HG03354 (cell line): ENCODE data around the gene IQCC.
"Not testable (repeated sequence)": the region's sequence is repeated elsewhere in the genome, so short reads cannot be mapped to it uniquely, and the experiment has no call there.

ENCODE experiments used
- ATAC-seq: cut with Tn5 transposase; IDR thresholded peaks from one replicate; pipeline ENCODE4 v1.9.1; 2021; ENCODE audit warnings: mild to moderate bottlenecking; ENCODE audit not compliant: unreplicated experiment, poor library complexity, severe bottlenecking

Gene IQCC

DNA sequence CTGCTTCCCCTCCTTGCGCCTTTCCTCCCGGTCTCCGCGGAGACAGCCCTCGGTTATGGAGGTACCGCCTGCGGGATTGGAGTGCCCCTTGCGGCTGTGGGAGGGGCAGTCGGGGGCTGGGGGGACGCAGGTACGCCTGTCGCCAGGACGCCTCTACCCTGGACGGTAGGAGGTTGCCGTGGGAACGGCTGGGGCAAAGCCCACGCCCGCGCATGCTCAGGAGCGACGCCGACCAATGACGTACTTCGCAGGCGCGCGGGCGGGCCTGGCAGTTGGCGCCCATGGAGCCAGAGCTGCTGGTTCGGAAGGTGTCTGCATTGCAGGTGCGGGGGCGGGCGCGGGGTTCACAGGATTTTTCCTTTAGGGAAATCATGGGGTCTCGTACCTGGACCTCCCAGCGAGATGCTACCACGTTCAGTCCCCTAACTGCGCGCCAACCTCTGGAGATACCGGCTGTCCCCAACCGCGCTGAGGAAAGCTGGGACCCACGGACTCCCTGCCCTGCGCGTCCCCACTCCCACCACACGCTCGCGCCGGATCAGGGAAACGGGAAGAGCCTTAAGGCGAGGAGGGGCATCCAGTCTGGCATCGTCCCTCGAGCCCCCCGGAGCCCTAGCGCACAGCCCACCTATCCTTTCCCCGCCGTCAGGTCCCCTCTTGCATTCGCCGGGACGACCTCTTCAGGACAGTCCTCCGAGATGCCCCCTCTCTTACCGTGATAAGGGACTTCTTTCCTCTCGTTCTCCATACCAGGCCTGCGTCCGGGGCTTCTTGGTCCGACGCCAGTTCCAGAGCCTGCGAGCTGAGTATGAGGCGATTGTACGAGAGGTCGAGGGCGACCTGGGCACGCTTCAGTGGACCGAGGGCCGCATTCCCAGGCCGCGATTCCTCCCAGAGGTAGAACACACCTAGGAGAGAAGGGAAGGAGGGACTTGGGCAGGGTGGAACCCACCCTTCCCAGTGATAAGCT is at the start of gene IQCC:
IQCC (plus strand) TSS at position 271 of the 970 bp plus-strand sequence; CDS start at position 282, 11 bp downstream.
- peak; percentile 60 for ATAC-seq

DNA sequence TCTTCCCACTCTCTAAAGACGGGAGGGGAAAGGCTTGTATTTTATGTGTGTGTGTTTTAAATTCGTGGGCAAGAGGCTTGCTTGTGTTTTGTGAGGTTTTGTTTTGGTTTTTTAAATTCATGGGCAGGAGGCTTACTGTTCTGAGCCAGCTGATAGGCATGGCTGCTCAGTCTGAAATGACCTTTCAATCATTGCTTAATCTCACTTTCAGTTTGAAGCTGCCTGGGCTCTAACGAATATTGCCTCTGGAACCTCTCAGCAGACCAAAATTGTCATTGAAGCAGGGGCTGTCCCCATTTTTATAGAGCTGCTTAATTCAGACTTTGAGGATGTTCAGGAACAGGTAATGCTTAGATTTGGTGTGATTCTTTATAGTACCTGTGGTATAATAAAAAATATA is 46.3 kb upstream of the IQCC start:
- peak; percentile 57 for ATAC-seq

DNA sequence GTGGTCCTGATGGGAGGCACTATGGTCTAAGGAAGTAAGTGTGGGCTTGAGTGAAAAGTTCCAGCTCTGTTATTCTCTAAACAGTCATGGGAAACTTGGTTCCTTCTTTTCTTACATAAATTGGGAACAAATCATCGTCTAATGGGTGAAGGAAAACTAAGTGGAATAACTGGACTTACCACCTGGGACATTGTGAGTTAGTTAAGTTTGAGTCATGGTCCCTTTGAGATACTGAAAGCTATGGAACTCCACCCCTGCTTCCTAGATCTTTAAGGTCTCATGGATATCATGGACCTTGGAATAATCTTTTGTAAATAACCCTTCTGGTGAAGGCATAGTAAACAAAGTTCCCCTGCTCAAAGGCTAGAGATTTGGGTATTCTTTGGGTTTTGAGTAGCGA is 42.1 kb upstream of the IQCC start:
- ATAC-seq = no peak

DNA sequence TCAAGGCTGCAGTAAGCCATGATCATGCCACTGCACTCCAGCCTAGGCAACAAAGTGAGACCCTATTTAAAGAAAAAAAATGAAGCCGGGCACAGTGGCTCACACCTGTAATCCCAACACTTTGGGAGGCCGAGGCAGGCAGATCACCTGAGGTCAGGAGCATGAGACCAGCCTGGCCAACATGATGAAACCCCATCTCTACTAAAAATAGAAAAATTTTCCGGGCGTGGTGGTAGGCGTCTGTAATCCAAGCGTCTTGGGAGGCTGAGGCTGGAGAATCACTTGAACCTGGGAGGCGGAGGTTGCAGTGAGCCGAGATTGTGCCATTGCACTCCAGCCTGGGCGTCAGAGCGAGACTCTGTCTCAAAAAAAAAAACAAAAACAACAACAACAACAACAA is 39.8 kb upstream of the IQCC start:
- not testable (repeated sequence) for ATAC-seq

DNA sequence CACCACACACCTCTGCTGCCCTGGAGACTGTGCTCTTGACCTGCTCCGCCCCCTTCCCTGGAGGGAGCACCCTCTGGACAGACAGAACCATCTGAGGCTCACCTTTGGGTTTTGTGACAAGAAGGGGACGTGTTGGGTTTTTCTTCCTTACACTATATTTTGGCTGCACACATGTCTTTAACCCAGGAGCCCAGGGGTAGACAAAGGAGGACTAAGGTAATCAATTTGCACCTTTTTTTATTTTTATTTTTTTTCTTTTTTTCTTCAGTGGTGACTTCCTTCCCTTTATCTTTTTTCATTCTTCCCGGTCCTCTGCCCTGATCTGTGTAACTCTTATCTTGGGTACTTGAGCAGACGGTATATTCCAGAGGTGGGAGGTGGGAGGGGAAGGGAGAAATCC is 34.5 kb upstream of the IQCC start:
- ATAC-seq = no peak

DNA sequence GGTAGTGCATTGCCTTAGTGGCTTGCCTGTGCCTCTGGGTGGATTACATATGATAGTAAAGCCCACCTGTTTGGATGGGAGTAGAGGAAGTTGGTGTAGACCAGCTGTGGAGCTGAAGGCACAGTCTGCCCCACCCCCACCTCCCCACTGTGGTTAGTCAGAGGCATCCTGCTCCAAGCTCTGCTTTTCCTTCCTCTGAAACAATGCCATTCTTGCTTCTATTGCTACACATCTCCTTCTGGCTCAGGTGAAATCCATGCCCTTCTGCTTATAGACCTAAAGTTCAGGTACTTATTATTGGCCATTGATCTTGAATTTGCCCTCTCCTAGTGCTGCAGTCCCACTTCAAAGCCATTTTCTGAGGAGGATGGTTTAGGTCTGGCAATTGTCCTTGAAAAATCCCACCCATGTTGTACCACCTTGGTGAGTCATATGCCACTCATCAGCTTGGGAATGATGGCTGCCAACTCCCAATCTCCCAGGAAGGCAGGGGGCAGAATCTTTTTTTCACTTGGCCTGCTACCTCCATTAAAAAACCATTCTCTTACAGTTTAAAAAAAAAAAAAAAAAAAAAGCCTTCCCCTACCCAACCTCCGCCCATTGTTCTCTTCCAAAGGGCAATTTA is 32.7 kb upstream of the IQCC start:
- ATAC-seq = no peak

DNA sequence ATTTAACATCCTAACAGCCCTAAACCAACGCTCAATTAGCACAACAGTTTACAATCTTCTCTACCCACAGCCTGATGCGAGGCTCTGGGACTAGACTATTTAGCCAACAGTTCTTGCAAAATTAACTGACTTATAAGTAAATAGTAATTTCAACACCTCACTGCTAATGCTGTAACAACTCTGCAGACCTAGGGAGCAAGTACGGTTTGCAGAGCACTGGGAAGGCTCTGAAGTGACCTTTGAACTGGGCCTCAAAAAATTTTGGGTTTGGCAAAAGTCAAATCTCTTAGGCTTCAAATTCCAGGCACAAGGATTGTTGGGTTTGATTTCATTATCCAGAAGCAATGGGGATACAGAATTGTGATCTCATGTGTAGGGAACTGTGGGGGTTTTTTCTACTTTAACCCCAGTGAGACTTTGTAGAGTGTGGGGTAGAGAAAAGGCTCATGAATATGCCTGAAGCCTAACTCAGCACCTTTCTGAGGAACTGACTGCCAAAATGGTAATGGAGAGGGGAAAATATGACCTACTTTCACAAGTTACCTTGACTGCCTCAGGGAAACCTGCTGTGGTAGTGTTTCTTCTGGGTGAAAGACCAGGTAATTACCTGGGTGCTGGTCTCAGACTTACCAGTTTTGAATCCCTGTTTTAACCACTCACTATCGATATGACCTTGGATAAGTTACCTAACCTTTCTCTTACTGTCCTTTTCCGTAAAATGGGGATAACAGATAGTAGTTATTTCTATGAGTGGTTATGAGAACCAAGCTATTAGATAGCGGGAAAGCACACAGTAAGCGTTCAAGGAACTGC is 26.9 kb upstream of the IQCC start:
- ATAC-seq = no peak

DNA sequence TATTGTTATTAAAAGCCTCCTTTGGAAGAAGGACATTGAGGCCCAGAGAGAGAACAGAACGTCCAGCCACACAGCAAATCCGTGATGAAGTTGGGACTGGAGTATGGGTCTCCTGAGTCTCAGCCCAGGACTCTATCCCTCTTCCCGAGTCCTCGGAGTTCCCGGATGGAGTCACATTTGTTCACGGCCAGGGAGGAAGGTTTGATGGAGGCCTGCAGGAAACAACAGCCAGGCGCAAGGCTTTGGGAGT is 26.4 kb upstream of the IQCC start:
- no peak for ATAC-seq

DNA sequence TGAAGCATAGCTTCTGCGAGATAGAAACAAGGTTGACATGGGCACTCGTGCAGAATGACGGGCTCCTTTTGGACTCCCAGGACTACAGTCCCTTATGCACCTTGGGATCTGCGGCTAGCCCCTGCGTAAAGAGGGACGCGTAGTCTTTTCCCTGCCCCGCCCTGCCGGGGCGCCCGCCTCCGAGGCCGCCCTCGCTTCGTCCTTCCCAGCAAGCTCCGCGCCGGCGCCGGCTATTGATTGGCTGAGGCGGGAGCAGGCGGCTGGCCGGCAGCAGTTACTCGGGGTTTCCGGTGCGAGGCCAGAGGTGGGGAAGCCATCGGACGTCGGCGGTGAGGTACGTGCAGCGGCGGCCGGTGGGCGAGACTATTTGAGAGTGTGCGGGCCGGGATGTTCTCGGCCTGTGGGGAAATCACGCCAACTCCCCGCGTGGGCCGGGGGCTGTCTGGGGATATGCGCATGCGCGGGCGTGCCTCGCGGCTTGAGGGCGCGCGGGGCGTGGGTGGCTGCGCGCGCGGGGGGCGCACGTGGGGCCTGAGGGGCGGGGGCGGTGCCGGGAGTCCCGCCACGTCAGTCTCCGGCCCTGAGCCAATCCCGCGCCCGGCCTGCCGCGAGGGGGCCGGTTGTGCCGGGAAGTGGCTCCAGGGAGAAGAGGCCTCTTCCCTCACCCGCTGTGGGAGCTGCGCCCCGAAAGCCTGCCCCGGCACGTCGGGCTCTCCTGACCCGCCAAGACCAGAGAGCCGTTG is 25.9 kb upstream of the IQCC start, which contains the start of gene TXLNA:
TXLNA (plus strand) TSS at position 233 of the 743 bp plus-strand sequence. CDS start 671 bp downstream, outside the sequence.
- ATAC-seq = peak; percentile 83

DNA sequence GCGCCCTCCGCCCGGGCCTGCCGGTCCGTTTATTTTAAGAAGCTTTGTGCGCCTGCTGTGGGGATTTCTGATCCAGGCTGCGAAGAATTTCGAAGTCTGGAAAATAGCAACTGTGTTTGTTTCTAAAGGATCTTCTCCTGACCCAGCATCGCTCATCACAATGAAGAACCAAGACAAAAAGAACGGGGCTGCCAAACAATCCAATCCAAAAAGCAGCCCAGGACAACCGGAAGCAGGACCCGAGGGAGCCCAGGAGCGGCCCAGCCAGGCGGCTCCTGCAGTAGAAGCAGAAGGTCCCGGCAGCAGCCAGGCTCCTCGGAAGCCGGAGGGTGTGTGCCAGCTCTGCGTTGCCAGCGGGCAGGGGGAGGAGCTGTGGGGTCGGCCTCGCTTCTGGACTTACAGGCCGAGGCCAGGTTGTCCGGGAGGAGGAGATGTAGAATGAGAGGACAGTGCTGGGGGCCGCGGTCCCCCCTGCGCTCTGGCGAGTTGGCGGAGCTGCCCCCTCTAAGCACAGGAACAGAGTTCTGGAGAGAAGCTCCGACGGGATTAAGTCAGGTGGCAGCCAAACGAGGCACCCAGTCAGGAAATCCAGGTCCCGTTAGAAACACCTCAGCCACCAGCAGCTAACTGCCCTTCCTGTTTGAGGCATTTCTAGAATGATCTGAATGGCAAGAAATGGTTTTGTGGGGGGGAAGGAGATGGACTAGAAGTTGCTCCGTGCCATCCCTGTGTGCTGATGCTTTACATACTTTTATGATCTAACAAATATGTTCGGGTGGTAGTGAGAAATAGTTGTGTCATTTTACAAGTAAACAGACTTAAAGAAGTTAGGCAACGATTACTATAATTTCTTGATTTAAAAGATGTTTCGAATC is 25.0 kb upstream of the IQCC start:
- peak; percentile 23 for ATAC-seq

DNA sequence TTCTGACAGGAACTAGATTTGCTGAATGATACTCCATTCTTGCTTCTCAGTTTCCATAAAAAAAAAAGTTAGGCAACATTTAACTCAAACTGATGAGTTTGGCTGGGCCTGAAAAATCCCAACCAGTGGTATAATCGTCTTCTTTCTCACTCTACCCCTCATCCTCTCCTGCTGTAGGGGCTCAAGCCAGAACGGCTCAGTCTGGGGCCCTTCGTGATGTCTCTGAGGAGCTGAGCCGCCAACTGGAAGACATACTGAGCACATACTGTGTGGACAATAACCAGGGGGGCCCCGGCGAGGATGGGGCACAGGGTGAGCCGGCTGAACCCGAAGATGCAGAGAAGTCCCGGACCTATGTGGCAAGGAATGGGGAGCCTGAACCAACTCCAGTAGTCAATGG is 24.4 kb upstream of the IQCC start:
- ATAC-seq = no peak

DNA sequence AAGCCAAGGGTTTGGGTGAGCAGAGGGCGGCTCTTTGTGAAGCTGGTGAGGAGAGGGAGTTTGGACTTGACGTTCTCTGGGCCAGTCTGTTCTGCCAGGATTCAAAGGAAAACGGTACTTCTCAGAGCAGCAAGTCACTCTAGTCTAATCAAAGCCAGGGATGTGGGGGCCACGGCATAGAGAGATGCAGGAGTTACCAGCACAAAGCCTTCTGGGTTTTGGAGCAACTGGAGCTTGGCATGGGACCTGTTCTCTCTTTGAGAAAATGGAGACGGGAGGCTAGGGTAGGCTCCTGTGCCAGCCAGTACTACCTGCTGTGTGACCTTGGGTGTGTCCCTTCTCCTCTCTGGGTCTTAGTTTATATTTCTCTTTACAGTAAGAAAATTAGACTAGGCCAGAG is 23.9 kb upstream of the IQCC start:
- no peak for ATAC-seq

DNA sequence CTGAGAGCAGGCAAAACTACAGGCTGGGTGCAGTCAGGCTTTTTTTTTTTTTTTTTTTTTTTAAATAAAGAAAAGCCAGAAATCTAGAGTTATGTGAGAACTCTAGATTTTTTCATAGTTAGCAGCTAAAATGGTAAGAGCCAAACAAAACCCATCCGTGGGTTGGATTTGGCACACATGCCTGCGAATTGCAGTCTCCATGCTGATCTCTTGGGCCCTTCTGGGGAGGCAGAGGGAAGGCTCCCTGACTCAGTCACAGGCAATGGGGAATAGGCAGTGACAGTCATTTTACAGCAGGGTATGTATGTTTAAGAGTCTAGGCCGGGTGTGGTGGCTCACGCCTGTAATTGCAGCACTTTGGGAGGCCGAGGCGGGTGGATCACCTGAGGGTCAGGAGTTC is 23.4 kb upstream of the IQCC start:
- no peak for ATAC-seq

DNA sequence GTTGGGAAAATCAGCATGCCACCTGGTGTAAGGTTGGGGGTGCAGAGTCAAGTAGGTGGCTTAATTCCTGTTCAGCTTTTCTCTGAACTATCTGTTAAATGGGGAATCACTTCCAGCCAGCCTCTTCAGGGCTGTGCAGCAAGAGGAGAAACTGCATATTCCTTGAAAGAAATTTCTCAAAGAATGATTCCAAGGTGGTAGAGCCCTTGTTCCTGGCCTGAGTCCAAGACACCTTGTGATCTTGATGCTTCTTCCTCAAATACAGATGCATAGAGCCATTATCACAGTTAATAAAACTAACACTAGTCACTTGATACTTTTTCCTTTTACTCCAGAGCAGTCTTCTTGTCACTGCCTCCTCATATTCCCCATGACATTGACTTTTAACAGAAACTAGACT is 20.8 kb upstream of the IQCC start:
- ATAC-seq = no peak

DNA sequence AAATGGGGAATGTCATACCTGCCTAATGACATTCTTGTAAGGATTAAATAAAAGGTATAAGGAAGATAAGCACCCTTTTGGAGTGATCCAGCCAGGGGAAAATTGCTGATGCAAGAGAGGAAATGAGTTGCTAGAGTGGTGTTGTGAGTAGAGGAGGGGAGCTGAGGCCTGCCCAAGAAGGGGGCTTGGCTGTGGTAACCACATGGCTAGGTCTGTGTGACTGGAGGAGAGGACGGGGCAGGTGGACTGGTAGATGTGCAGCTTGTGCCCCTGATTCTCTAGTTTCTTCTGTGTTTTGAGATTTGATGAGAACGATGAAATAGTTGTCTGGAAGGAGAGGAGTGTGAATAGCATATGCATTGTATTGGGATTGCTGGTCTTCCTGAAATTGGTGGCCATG is 19.4 kb upstream of the IQCC start:
- no peak for ATAC-seq

DNA sequence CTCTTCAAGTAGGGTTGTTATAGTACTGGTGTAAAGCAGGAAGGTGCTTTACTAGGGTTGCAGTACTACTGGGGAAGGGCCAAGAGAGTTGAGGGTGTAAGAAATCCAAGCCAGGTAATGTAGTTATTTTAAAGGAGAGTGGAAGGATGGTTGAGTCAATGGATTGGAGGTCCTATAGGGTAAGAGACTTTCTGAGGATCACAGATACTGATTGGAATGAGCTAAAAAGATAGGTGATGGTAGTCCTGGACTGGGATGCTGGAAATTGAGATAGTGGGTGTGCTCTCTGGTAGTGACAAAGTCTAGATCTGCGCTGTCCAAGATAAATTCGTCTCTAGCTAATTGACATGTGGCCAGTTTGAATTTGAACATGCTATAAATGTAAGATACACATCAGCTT is 19.0 kb upstream of the IQCC start:
- ATAC-seq = no peak

DNA sequence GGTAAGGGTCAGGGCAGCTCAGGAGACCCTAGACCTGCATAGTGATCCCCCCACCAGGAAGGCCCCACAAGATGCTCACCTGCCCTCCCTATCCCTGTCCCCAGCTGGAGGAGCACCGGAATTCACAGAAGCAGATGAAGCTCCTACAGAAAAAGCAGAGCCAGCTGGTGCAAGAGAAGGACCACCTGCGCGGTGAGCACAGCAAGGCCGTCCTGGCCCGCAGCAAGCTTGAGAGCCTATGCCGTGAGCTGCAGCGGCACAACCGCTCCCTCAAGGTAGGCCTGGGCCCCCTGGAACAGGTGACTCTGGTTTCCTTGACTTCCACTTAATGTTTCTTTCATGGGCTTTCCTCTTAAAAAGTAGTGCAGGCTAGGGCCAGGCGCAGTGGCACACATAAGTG is 17.6 kb upstream of the IQCC start:
- no peak for ATAC-seq

DNA sequence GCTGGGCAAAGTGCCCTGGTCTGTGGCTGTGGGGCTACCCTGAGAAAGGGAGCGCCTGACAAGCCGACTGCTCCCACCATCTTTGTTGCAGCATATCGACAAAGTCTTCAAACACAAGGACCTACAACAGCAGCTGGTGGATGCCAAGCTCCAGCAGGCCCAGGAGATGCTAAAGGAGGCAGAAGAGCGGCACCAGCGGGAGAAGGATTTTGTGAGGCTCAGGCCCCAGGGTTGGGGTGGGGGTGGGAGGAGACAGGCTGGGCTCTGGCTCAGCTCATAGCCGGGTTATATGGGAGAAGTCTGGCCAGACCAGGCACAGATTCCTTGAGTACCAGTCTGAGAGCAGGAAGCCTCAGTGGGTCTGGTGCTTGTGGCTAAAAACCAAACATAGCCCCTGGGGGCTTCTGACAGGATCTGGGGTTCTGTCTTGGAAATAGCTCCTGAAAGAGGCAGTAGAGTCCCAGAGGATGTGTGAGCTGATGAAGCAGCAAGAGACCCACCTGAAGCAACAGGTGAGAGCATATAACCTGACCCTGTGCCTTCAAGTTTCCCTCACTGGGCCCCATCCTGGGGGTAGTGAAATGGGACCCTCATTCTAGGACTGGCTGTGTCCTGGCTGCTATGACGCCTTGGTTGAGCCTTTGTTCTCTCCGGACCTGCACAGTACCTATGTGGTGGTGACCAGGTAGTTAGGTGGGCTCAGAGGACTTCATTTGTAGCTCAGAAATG is 13.1 kb upstream of the IQCC start:
- ATAC-seq = no peak
